HCT116 (cell line): Measurements from ENCODE around the gene DRAM1. TPM values are rescaled to one million over a fixed set of nuclear protein-coding genes. Genes with fewer than 3 reads are reported as not detected.

Experiments used
- RAD21 ChIP-seq: IDR thresholded peaks from 2 replicates; pipeline ENCODE4 v1.6.1; 2012; ENCODE audit warnings: low read depth, mild to moderate bottlenecking
- YY1 ChIP-seq: IDR thresholded peaks from 2 replicates; pipeline ENCODE4 v1.6.1; 2011; ENCODE audit warnings: low read length, low read depth, moderate library complexity, mild to moderate bottlenecking; ENCODE audit not compliant: insufficient replicate concordance; ENCODE audit errors: extremely low read depth
- total RNA-seq: library from RNA; stranded (reverse); gene quantifications from one replicate; pipeline ENCODE4 v1.2.1, GENCODE V29; 2021; ENCODE audit not compliant: unreplicated experiment

DRAM1 gene
- total RNA-seq, 1 experiment from 2014 or later: 20.3 TPM

- TF ChIP-seq RAD21: no peak
- TF ChIP-seq YY1: no peak
These were observed 91.4 kb downstream of the DRAM1 start (continued) for GRCh38 chr12:101968770-101969169.

Other genes with a start within 250 kb of the DRAM1 start
- gene CHPT1, start 179.9 kb upstream of the DRAM1 start, total RNA-seq: 20.1 TPM
- not detected for gene SYCP3, start 138.1 kb upstream of the DRAM1 start, total RNA-seq
- gene GNPTAB, start 46.6 kb upstream of the DRAM1 start, total RNA-seq: 41.4 TPM
- 15.6 TPM for gene WASHC3, start 184.4 kb downstream of the DRAM1 start, total RNA-seq
- gene NUP37, start 242.5 kb downstream of the DRAM1 start, total RNA-seq: 77.5 TPM
- 23.5 TPM for gene PARPBP, start 242.6 kb downstream of the DRAM1 start, total RNA-seq